Upper lobe of right lung (tissue), 1 donor: ENCODE results near the gene MEIS1. TPM values are rescaled to one million over a fixed set of nuclear protein-coding genes. Genes with fewer than 3 reads are reported as not detected.

Experiments used
- ATAC-seq: fragments of 200-7000 bp; cut with Tn5 transposase; one replicate; pipeline ENCODE4 v1.9.1; 2020; ENCODE audit warnings: mild to moderate bottlenecking, moderate library complexity
- DNase-seq: peaks from one replicate; pipeline ENCODE4 v3.0.0-alpha.2; 2020
- H3K27ac ChIP-seq: fragments of 200-600 bp; one replicate; pipeline ENCODE4 v1.8.0; 2022
- H3K27me3 ChIP-seq: fragments of 200-600 bp; one replicate; pipeline ENCODE4 v1.8.0; 2022; ENCODE audit warnings: mild to moderate bottlenecking
- H3K36me3 ChIP-seq: fragments of 200-600 bp; one replicate; pipeline ENCODE4 v1.8.0; 2022
- H3K4me1 ChIP-seq: fragments of 200-600 bp; one replicate; pipeline ENCODE4 v1.8.0; 2022
- H3K4me3 ChIP-seq: fragments of 200-600 bp; one replicate; pipeline ENCODE4 v1.8.0; 2022; ENCODE audit warnings: mild to moderate bottlenecking
- H3K9me3 ChIP-seq: fragments of 200-600 bp; one replicate; pipeline ENCODE4 v1.8.0; 2022
- CTCF ChIP-seq: fragments of 200-600 bp; IDR thresholded peaks from one replicate; pipeline ENCODE4 v1.8.0; 2022; ENCODE audit warnings: antibody characterized with exemption
- intact Hi-C: fragments of 100-400 bp; cut with DNase I; formaldehyde crosslinking; loops from one replicate; pipeline ENCODE4 v1.11.0; 2022
- total RNA-seq: library from RNA; stranded (reverse); fragmentation: NEBNext Ultra II Directional; extraction: Animal tissue kit (Norgen Biotek cat#: 25700); gene quantifications from one replicate; pipeline ENCODE4 v1.2.1, GENCODE V29; 2021
- donor health status: DM: no; HTN: yes; CAD: no; lungs with severe emphysema.

Gene MEIS1
- total RNA-seq, 1 donor from 2014 or later = 48.0 TPM

DNA sequence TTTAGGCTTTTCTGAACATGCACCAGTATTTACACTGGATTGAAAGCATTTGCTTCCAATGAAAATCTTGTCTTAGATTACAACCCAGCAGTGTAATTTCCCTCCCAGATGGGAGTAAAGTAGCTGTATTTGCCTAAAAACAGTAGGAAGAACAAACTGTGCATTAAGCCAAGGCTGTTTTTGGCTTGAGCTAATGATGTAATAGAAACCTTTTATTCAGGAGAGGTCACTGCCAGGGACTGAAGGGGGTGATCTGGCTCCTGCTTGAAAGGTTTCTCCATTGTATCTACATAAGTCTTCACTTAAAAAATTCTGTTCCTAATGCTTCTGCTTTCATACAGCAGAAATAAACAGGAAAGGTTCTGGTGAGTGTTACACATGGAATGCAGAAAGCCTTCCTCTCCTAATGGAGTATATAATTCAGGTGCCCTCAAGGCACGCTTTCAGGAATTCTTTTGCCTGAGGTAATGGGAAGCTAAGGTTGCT, 74.4 kb downstream of the MEIS1 start:
- Histone ChIP-seq H3K27me3 (no peaks in the 10 kb centered on the region), H3K4me3 (no peak overlapping the region), H3K36me3 (no peaks in the 10 kb centered on the region), H3K27ac (no peak overlapping the region), H3K4me1 (peaks cover 19% of the 10 kb centered on the region), H3K9me3 (no peaks in the 10 kb centered on the region)
- intact Hi-C loops = no loop called here
- DNase-seq (no peak), ATAC-seq (peak; percentile 51)
- no peak for TF ChIP-seq CTCF

DNA sequence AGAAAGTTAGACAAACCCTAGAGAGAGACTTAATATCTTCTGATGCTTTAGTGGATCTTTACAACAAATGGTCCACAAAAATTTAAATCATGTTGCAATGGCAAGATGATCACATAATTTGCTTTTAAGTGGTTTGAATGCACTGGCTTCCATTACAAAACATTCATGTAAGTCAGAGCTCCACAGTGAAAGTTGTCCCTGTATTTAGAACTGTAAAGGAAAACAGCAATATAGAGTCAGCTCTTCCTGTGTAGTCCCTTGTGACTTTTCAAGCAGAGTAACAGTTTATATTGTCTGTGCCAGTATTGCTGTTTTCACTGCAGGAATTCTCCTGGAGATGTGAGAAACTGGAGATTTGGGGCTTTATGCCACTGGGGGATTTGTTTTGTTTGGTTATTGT, 77.7 kb downstream of the MEIS1 start:
- H3K36me3 ChIP-seq = no peaks in the 10 kb centered on the region
- intact Hi-C loops = no loop called here
- no peaks in the 10 kb centered on the region for H3K27me3 ChIP-seq
- TF ChIP-seq CTCF = no peak
- ATAC-seq (no peak), DNase-seq (no peak)
- peaks cover 19% of the 10 kb centered on the region for H3K4me1 ChIP-seq
- H3K4me3 ChIP-seq = no peak overlapping the region
- no peak overlapping the region for H3K27ac ChIP-seq
- no peaks in the 10 kb centered on the region for H3K9me3 ChIP-seq

- Histone ChIP-seq H3K27ac (no peak overlapping the region), H3K4me3 (no peak overlapping the region), H3K4me1 (no peaks in the 10 kb centered on the region), H3K27me3 (no peaks in the 10 kb centered on the region), H3K36me3 (no peaks in the 10 kb centered on the region), H3K9me3 (no peaks in the 10 kb centered on the region)
- DNase-seq = no peak
- ATAC-seq = no peak
- intact Hi-C loops = no loop called here
- no peak for TF ChIP-seq CTCF
Observed at GRCh38 chr2:66515743-66516142, 80.8 kb downstream of the MEIS1 start.

- Histone ChIP-seq H3K27ac (no peak overlapping the region), H3K9me3 (no peaks in the 10 kb centered on the region), H3K27me3 (no peaks in the 10 kb centered on the region), H3K4me1 (no peaks in the 10 kb centered on the region), H3K36me3 (no peaks in the 10 kb centered on the region), H3K4me3 (no peak overlapping the region)
- no peak for TF ChIP-seq CTCF
- DNase-seq = no peak
- intact Hi-C loops = no loop called here
- ATAC-seq = no peak
Observed at GRCh38 chr2:66516499-66516898, 81.6 kb downstream of the MEIS1 start.

DNA sequence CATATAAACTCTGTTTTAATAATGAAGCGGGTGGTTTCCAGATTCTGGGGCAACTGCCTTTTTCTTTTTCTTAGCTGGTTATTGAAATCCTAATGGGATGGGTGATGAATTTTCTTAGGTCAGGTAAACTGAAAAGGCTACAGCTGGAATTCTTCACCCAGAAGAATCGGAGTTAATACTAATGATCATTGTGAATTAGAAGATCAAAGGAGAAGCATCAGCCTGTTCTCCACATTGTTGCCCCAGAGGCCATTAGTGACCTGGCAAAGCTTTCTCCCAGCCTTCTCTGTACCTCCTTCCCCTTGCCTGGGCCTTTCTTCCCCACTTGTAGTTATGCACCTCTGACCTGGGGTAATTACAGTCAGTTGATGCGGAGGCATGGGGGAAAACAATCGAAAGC, 82.8 kb downstream of the MEIS1 start:
- Histone ChIP-seq H3K9me3 (no peaks in the 10 kb centered on the region), H3K4me3 (no peak overlapping the region), H3K27ac (no peak overlapping the region), H3K4me1 (peaks cover 6% of the 10 kb centered on the region), H3K36me3 (no peaks in the 10 kb centered on the region), H3K27me3 (no peaks in the 10 kb centered on the region)
- intact Hi-C loops = no loop called here
- no peak for ATAC-seq
- DNase-seq = no peak
- no peak for TF ChIP-seq CTCF

DNA sequence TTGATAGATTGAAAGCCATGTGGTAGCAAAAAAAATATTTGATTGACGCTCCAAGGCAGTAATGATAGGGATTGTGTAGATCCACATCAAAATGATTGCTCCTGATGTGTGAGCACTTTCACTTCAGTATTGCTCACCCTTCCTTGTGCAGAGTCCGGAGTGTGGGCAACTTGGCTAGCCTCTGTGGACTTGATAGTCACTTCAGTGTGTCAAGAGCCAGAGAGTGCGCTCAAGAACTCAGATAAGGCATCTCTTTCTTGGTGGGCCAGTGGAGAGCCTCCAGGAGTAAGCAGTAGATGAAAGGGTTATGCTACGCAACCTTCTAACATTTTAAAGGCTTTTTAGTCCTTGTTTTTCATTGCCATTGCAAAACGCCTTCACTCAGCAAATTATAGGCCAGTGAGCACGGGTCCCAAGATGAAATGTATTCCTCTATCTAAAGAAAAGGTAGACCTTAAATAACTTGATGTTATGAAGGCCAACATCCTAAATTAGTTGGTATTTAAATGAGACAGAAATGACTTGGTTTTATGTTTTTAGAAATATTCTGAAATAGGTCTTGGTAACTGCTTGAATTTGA, 84.4 kb downstream of the MEIS1 start:
- H3K36me3 ChIP-seq = no peaks in the 10 kb centered on the region
- intact Hi-C loops = no loop called here
- DNase-seq = no peak
- no peak for TF ChIP-seq CTCF
- peak; percentile 83 for ATAC-seq
- H3K9me3 ChIP-seq = no peaks in the 10 kb centered on the region
- H3K4me1 ChIP-seq = peaks cover 6% of the 10 kb centered on the region
- H3K4me3 ChIP-seq = no peak overlapping the region
- H3K27ac ChIP-seq = no peak overlapping the region
- H3K27me3 ChIP-seq = no peaks in the 10 kb centered on the region
